Spinal cord (tissue), 9 donors: ENCODE measurements around the gene TARP.
"Not testable (repeated sequence)": the region's sequence is repeated elsewhere in the genome, so short reads cannot be mapped to it uniquely, and the experiment has no call there.

Experiments
- DNase-seq, 6 donors: peaks; one replicate each; pipeline versions ENCODE4 v3.0.0 to v3.0.0-alpha.2; 2013 to 2015; ENCODE audit warnings: low spot score in 6 of 6, low read depth in 4 of 6
- H3K27ac ChIP-seq: one replicate; pipeline ENCODE4 v1.5.1; 2013; ENCODE audit warnings: low read depth, low read length, control low read depth
- H3K27me3 ChIP-seq: one replicate; pipeline ENCODE4 v1.6.1; 2013; ENCODE audit warnings: low read length; ENCODE audit not compliant: control insufficient read depth, insufficient read depth
- H3K36me3 ChIP-seq: one replicate; pipeline ENCODE4 v1.6.1; 2013; ENCODE audit warnings: low read length; ENCODE audit not compliant: control insufficient read depth, insufficient read depth
- H3K4me1 ChIP-seq: one replicate; pipeline ENCODE4 v1.6.1; 2013; ENCODE audit warnings: low read length; ENCODE audit not compliant: control insufficient read depth, insufficient read depth
- H3K4me3 ChIP-seq: one replicate; pipeline ENCODE4 v1.5.1; 2013; ENCODE audit warnings: low read depth, low read length, control low read depth
- H3K9me3 ChIP-seq: one replicate; pipeline ENCODE4 v1.6.1; 2013; ENCODE audit warnings: low read length; ENCODE audit not compliant: control insufficient read depth, insufficient read depth
- WGBS: methylation state at CpG from one replicate; pipeline ENCODE4 v1.1.5; 2013; ENCODE audit warnings: missing lambda C conversion rate; ENCODE audit not compliant: insufficient coverage; 5-methylcytosine and 5-hydroxymethylcytosine counted together
- donor health status: healthy.

The TARP gene

DNA sequence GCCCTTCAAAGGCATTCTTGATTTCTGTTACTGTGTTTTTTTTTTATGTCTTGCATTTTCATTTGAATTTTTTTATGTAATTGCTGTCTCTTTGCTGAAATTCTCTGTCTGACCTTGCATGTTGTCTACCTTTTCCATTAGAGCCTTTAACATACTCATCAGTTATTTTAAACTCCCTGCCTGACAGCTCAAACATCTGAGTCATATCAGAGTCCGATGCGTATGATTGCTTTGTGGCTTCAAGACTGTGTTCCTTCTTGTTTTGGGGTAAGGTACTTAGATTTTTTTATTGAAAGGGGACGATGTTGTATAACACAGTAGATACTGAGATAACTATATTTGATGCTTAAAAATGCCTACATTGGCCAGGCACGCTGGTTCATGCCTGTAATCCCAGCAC lies 9.7 kb upstream of the TARP start:
- no peak for DNase-seq
- Histone ChIP-seq H3K4me3 (no peak overlapping the region), H3K9me3 (no peaks in the 10 kb centered on the region), H3K27me3 (no peaks in the 10 kb centered on the region), H3K36me3 (no peaks in the 10 kb centered on the region), H3K27ac (no peak overlapping the region), H3K4me1 (no peaks in the 10 kb centered on the region)
- WGBS, result no CpG with 5 or more reads among the region's 4 CpGs

DNA sequence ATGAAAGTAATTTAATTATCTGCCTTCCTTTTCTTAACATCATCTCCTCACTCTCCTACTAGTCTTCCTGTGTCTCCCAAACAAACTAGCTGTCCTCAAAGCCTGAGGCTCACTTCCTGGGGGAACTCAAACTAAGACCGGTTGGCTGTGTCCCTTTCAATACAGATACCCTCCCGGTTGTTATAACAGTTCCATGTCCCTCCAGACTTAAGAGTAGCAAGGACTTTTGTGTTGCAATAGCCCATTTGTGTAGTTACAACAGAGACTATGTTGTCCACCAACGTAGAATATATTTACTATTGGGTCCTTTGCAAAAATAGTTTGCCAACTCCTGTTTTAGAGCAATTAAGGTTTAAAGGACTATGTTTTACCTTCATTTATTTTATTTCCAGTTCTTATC lies 8.6 kb upstream of the TARP start:
- H3K27ac ChIP-seq, result no peak overlapping the region
- H3K36me3 ChIP-seq, result no peaks in the 10 kb centered on the region
- no peaks in the 10 kb centered on the region for H3K9me3 ChIP-seq
- H3K27me3 ChIP-seq, result no peaks in the 10 kb centered on the region
- DNase-seq, result no peak
- H3K4me1 ChIP-seq, result no peaks in the 10 kb centered on the region
- WGBS, result no CpG with 5 or more reads among the region's 3 CpGs
- H3K4me3 ChIP-seq, result no peak overlapping the region

DNA sequence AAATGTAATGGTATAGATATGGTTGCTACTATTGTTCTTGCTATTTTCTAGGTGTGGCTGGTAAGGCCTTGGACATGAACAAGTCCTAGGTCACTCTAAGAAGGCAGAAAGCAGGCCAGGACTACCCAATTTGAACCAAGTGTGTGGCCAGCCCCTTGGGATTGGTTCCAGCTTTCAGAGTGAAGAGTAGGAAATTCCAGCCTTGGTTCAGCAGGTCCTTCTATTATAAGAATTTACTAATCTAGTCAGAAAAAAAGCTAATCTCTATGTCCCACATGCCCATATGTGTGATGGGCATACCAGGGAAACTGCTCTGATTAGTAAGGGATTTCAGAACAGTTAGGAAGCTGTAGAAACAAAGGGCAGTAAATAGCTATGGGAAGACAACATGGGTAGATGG lies 7.8 kb upstream of the TARP start:
- H3K27ac ChIP-seq, result no peak overlapping the region
- H3K9me3 ChIP-seq, result no peaks in the 10 kb centered on the region
- no peak overlapping the region for H3K4me3 ChIP-seq
- no peaks in the 10 kb centered on the region for H3K27me3 ChIP-seq
- no peaks in the 10 kb centered on the region for H3K4me1 ChIP-seq
- no peaks in the 10 kb centered on the region for H3K36me3 ChIP-seq
- DNase-seq, result no peak

DNA sequence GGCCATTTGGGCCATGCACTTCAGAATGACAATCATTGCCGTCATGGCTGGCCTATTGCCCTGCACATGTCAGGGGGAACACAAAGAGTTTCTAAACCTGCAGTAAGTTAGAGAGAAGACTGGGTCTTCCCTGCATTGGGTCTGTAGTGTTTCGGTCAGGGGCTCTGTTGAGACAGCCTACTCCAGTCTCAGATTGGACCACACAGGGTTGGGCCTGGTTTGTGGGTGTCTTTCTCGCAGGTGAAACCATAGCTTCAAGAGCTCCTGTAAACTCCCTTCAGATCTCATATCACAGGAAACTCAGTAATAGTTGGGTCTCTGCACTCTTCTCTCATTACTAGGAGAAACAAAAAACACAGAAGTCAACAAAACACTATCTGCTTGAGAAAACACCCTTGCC lies 7.3 kb upstream of the TARP start:
- no peak overlapping the region for H3K4me3 ChIP-seq
- WGBS, result 100% methylated on average over 1 of the region's 3 CpGs
- DNase-seq, result no peak
- H3K36me3 ChIP-seq, result no peaks in the 10 kb centered on the region
- no peaks in the 10 kb centered on the region for H3K9me3 ChIP-seq
- H3K4me1 ChIP-seq, result no peaks in the 10 kb centered on the region
- no peak overlapping the region for H3K27ac ChIP-seq
- H3K27me3 ChIP-seq, result no peaks in the 10 kb centered on the region

DNA sequence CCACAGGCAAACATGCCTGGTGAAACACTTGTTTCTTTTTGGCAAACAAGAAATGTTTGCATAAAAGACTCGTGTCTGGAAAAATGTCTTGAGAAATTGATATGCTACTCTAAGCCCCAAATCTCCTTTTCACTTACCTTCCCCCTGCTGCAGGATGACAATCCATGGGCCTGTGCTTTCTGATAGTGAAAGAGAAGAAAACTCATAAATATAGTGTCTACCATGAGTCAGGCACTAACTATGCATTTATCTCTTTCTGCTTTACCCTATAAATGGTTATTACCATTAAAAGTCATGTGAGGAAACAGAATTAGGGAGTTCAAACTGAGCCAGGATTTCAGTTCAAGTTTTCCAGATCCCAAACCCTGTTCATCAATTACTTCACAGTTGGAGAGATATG lies 6.6 kb upstream of the TARP start:
- WGBS, result no CpG with 5 or more reads among the region's 1 CpG
- DNase-seq, result no peak
- Histone ChIP-seq H3K27ac (no peak overlapping the region), H3K27me3 (no peaks in the 10 kb centered on the region), H3K9me3 (no peaks in the 10 kb centered on the region), H3K4me3 (no peak overlapping the region), H3K4me1 (no peaks in the 10 kb centered on the region), H3K36me3 (no peaks in the 10 kb centered on the region)

DNA sequence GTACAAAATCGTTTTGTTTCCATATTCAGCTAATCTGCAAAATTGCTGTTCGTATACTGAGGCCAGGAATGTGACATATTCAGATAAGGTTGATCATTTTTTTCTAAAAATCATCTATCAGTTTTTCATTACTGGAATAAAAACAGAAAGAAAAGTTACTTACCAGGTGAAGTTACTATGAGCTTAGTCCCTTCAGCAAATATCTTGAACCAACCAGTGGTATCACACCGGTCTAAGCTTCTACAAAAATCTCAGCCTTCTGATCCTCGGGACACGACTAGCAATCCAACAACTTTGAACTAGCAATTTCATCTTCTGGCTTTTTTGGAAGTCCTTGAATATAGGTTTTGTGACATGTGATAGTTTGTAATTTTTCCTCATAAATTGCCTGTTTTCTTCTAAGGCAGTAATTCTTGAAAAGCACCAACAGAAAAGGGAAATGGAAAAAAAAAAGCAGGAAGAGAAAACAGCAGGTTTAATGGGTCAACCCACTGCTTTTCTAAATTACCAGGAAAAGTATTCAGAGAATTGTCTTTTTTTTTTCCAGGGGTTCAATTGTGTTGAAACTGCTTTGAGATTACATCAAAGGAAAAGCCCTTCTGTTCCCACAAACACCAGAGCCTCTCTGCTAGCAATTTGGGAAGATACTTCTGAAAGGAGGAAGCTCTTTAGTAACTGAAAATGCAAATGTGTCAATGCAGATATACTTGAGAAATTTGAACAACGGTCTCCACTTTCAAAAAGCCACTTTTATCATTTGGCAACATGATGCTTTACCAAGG lies 2.9 kb upstream of the TARP start:
- H3K9me3 ChIP-seq, result no peaks in the 10 kb centered on the region
- H3K4me1 ChIP-seq, result no peaks in the 10 kb centered on the region
- H3K36me3 ChIP-seq, result no peaks in the 10 kb centered on the region
- H3K27me3 ChIP-seq, result no peaks in the 10 kb centered on the region
- DNase-seq, result no peak
- H3K27ac ChIP-seq, result no peak overlapping the region
- no peak overlapping the region for H3K4me3 ChIP-seq
- WGBS, result no CpG with 5 or more reads among the region's 6 CpGs

DNA sequence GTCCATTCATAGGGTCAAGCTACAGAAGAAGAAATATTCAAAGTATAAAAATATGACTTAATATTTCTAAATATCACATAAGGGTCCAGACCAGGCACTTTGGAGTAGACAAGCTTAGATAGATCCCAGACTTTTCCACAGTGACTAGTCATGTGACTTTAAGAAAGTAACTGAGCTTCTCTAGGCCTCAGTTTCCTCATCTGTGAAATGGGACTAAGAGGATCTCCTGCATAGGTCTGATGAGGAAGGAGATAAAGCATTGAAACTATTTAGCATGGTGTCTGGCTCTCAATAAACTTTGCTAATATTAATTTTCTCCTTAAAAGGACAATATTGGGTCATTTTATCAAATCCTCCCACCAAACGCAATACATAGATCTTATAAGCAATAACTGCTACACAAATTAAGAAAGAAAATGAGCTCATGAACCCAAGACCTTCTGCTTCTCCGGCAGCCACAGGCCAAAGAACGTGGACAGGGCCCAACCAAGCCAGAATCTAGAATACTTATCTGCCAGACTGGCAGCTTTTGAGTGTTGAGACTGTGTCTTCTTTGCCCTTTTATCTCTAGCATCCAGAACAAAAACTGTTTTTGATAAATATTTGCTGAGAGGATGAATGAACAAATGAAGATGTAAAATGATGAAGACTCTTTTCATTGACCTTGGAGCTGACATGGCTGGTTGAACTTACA lies 1.6 kb upstream of the TARP start:
- no peaks in the 10 kb centered on the region for H3K36me3 ChIP-seq
- H3K4me1 ChIP-seq, result no peaks in the 10 kb centered on the region
- H3K9me3 ChIP-seq, result no peaks in the 10 kb centered on the region
- H3K4me3 ChIP-seq, result no peak overlapping the region
- WGBS, result 83% methylated on average over 1 of the region's 3 CpGs
- no peak for DNase-seq
- no peak overlapping the region for H3K27ac ChIP-seq
- H3K27me3 ChIP-seq, result no peaks in the 10 kb centered on the region

DNA sequence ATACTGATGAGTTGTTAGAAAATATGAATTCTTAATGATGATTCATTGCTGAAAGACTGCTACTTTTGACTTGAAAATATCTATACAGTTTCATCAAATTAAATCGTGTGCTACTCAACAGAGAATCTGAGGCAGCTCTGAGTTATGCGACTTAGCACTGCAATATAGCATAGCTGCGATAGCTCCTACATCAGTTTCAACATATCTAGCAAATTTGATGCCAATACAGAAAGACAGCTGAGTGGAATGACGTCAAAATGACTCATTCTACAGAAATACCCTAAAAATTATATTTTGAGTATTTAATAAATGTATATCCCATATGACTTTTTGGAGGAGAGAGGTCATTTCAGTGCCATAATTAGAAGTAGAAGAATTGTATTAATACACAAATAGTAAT lies 1.1 kb upstream of the TARP start:
- H3K36me3 ChIP-seq, result no peaks in the 10 kb centered on the region
- H3K4me1 ChIP-seq, result no peaks in the 10 kb centered on the region
- no CpG with 5 or more reads among the region's 4 CpGs for WGBS
- no peak for DNase-seq
- no peaks in the 10 kb centered on the region for H3K9me3 ChIP-seq
- H3K4me3 ChIP-seq, result no peak overlapping the region
- H3K27me3 ChIP-seq, result no peaks in the 10 kb centered on the region
- H3K27ac ChIP-seq, result no peak overlapping the region

DNA sequence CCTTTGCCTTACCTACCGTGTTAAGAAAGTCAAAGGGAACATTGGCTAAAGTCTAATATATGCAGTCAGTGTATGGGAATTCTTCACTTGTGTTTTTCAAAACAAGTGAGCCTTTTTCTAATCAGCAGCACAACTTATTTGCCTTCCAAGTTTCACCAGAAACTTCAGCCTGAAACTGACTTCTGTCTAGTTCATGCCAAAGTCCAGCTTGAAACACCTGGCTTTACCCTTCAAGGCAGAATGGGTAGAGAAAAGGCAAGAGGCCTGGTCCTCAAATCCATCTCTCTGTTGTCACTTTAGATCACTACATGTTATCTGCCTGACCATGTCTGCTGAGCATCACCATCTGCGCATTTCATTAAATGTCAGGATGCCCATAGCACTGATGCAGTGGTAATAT lies 3.0 kb downstream of the TARP start:
- no CpG with 5 or more reads among the region's 2 CpGs for WGBS
- H3K27me3 ChIP-seq, DNase-seq, H3K9me3 ChIP-seq, H3K36me3 ChIP-seq, H3K27ac ChIP-seq, H3K4me3 ChIP-seq, H3K4me1 ChIP-seq: not testable (repeated sequence)

DNA sequence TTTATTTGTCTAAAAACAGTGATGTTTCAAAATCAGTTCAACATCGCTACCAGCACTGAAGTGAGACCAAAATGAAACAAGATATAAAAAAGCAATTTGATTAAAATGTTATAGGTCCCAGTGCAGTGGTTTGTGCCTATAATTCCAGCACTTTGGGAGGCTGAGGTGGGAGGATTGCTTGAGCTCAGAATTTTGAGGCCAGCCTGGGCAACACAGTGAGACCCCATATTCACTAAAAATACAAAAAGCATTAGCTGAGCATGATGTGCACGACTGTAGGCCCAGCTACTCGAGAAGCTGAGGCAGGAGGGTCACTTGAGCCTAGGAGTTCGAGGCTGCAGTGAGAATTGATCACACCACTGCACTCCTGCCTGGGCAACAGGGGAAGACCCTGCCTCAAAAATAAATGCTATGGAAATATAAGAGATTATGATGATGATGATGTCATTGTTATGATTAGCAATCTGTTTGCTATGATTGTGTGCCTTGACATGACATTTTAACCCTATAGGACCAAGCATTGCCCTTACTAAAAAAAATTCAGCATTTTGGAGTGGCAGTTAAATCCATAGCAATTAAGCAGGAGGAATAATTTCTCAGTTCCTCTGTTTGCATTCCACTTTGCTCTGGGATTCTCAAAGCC lies 3.6 kb downstream of the TARP start:
- not testable (repeated sequence) for DNase-seq, H3K4me3 ChIP-seq, H3K27me3 ChIP-seq, H3K9me3 ChIP-seq, H3K27ac ChIP-seq, H3K36me3 ChIP-seq, H3K4me1 ChIP-seq
- WGBS, result 86% methylated on average over 3 of the region's 4 CpGs
